Natural killer cell (primary cell): ENCODE results near the gene NT5M. TPM values are rescaled to one million over a fixed set of nuclear protein-coding genes. Genes with fewer than 3 reads are reported as not detected.

ENCODE experiments used
- ATAC-seq, 3 donors: fragments of 150-1000 bp in 2 of 3; fragments of 200-7000 bp in 1 of 3; cut with Tn5 transposase; 1 replicate in 1 of 3; 2 replicates in 2 of 3; pipeline ENCODE4 v1.10.0; 2021; ENCODE audit warnings: mild to moderate bottlenecking in 2 of 3, moderate library complexity in 2 of 3
- DNase-seq, 2 donors: peaks; one replicate each; pipeline versions ENCODE4 v3.0.0 to v3.0.0-alpha.2; 2013 to 2021; ENCODE audit warnings: mixed read lengths in 1 of 2
- H3K27ac ChIP-seq: one replicate; pipeline ENCODE4 v1.5.1; 2013; ENCODE audit warnings: mild to moderate bottlenecking, low read length
- H3K27me3 ChIP-seq: one replicate; pipeline ENCODE4 v1.6.1; 2013; ENCODE audit warnings: low read length; ENCODE audit not compliant: control insufficient read depth, insufficient read depth
- H3K36me3 ChIP-seq: one replicate; pipeline ENCODE4 v1.6.1; 2013; ENCODE audit warnings: low read length; ENCODE audit not compliant: control insufficient read depth, insufficient read depth
- H3K4me1 ChIP-seq: one replicate; pipeline ENCODE4 v1.6.1; 2013; ENCODE audit warnings: low read length; ENCODE audit not compliant: control insufficient read depth, insufficient read depth
- H3K4me3 ChIP-seq: one replicate; pipeline ENCODE4 v1.5.1; 2013; ENCODE audit warnings: low read length
- H3K9me3 ChIP-seq: one replicate; pipeline ENCODE4 v1.6.1; 2013; ENCODE audit warnings: low read length; ENCODE audit not compliant: control insufficient read depth, insufficient read depth
- H3K27ac Mint-ChIP-seq, 2 donors: one replicate each; pipeline ENCODE4 v1.8.0; 2022; ENCODE audit warnings: mild to moderate bottlenecking in 2 of 2, mixed read lengths in 2 of 2, moderate library complexity in 1 of 2
- H3K27me3 Mint-ChIP-seq, 2 donors: one replicate each; pipeline ENCODE4 v1.8.0; 2022; ENCODE audit warnings: low read depth in 2 of 2, mixed read lengths in 2 of 2
- H3K36me3 Mint-ChIP-seq: one replicate; pipeline ENCODE4 v1.8.0; 2022; ENCODE audit warnings: mixed read lengths
- H3K4me1 Mint-ChIP-seq, 2 donors: one replicate each; pipeline ENCODE4 v1.8.0; 2022; ENCODE audit warnings: mixed read lengths in 2 of 2
- H3K4me3 Mint-ChIP-seq: one replicate; pipeline ENCODE4 v1.8.0; 2022; ENCODE audit warnings: mild to moderate bottlenecking, moderate library complexity, mixed read lengths
- H3K9me3 Mint-ChIP-seq, 2 donors: one replicate each; pipeline ENCODE4 v1.8.0; 2022; ENCODE audit warnings: mixed read lengths in 2 of 2
- CTCF ChIP-seq: fragments of 200-600 bp; IDR thresholded peaks from one replicate; pipeline ENCODE4 v1.8.0; 2022; ENCODE audit warnings: antibody characterized with exemption
- WGBS: methylation state at CpG from one replicate; pipeline ENCODE4 v1.1.7; 2013; ENCODE audit warnings: missing lambda C conversion rate; ENCODE audit not compliant: insufficient coverage; 5-methylcytosine and 5-hydroxymethylcytosine counted together
- intact Hi-C: fragments of 100-400 bp; cut with micrococcal nuclease; formaldehyde crosslinking; loops from one replicate; pipeline ENCODE4 v1.14.2; 2022
- total RNA-seq, 4 donors: library from RNA; stranded (reverse); fragments of 120-200 nt in 1 of 4; gene quantifications; one replicate each; pipeline versions ENCODE4 v1.2.3 to v1.2.4, GENCODE V29; 2013 to 2022

Gene NT5M
- total RNA-seq, 3 donors from 2014 or later (not counting 1 experiment from before 2014, with no cell fraction given) = 3.5 to 4.4 (median 4.1) TPM

- 93% methylated on average over 9 of the region's 9 CpGs for WGBS
- Histone ChIP-seq H3K4me1 (no peaks in the 10 kb centered on the region), H3K36me3 (no peaks in the 10 kb centered on the region), H3K27ac (no peak overlapping the region), H3K4me3 (no peak overlapping the region), H3K27me3 (no peaks in the 10 kb centered on the region), H3K9me3 (no peaks in the 10 kb centered on the region)
- no peaks in the 10 kb centered on the region for H3K36me3 Mint-ChIP-seq
- intact Hi-C loops = no loop called here
- H3K27me3 Mint-ChIP-seq = no peaks in the 10 kb centered on the region
- ATAC-seq = no peak
- DNase-seq = no peak
- H3K27ac Mint-ChIP-seq = no peak overlapping the region
- TF ChIP-seq CTCF = no peak
- H3K4me3 Mint-ChIP-seq = no peak overlapping the region
- H3K9me3 Mint-ChIP-seq = no peaks in the 10 kb centered on the region
- no peaks in the 10 kb centered on the region for H3K4me1 Mint-ChIP-seq
Observed at GRCh38 chr17:17325816-17326215, 22.6 kb downstream of the NT5M start.

- no peak for TF ChIP-seq CTCF
- Histone ChIP-seq H3K27ac (no peak overlapping the region), H3K27me3 (no peaks in the 10 kb centered on the region), H3K4me3 (no peak overlapping the region), H3K9me3 (no peaks in the 10 kb centered on the region), H3K4me1 (no peaks in the 10 kb centered on the region), H3K36me3 (no peaks in the 10 kb centered on the region)
- intact Hi-C loops = no loop called here
- Mint-ChIP-seq H3K36me3 (no peaks in the 10 kb centered on the region), H3K27ac (no peak overlapping the region), H3K4me3 (no peak overlapping the region), H3K9me3 (no peaks in the 10 kb centered on the region), H3K27me3 (no peaks in the 10 kb centered on the region), H3K4me1 (no peaks in the 10 kb centered on the region)
- ATAC-seq = no peak
- 96% methylated on average over 12 of the region's 13 CpGs for WGBS
- DNase-seq = no peak
Observed at GRCh38 chr17:17326275-17326875, 23.2 kb downstream of the NT5M start.

GRCh38 chr17:17328251-17328650, 25.1 kb downstream of the NT5M start:
- Mint-ChIP-seq H3K27ac (no peak overlapping the region), H3K9me3 (no peaks in the 10 kb centered on the region), H3K4me1 (no peaks in the 10 kb centered on the region), H3K36me3 (no peaks in the 10 kb centered on the region), H3K4me3 (no peak overlapping the region), H3K27me3 (no peaks in the 10 kb centered on the region)
- Histone ChIP-seq H3K27me3 (no peaks in the 10 kb centered on the region), H3K4me1 (no peaks in the 10 kb centered on the region), H3K4me3 (no peak overlapping the region), H3K36me3 (no peaks in the 10 kb centered on the region), H3K27ac (no peak overlapping the region), H3K9me3 (no peaks in the 10 kb centered on the region)
- 74% methylated on average over 5 of the region's 8 CpGs for WGBS
- DNase-seq (no peak), ATAC-seq (no peak)
- no peak for TF ChIP-seq CTCF
- intact Hi-C loops = no loop called here

GRCh38 chr17:17341452-17341851, 38.3 kb downstream of the NT5M start:
- H3K9me3 Mint-ChIP-seq = no peaks in the 10 kb centered on the region
- no peak overlapping the region for H3K4me3 ChIP-seq
- no peaks in the 10 kb centered on the region for H3K36me3 Mint-ChIP-seq
- DNase-seq = no peak
- no peaks in the 10 kb centered on the region for H3K36me3 ChIP-seq
- no peak for TF ChIP-seq CTCF
- no peaks in the 10 kb centered on the region for H3K27me3 ChIP-seq
- no peaks in the 10 kb centered on the region for H3K4me1 ChIP-seq
- no peak overlapping the region for H3K4me3 Mint-ChIP-seq
- H3K27ac Mint-ChIP-seq = no peak overlapping the region
- no peaks in the 10 kb centered on the region for H3K27me3 Mint-ChIP-seq
- intact Hi-C loops = no loop called here
- no peaks in the 10 kb centered on the region for H3K4me1 Mint-ChIP-seq
- WGBS = 91% methylated on average over 7 of the region's 7 CpGs
- ATAC-seq = no peak
- H3K27ac ChIP-seq = no peak overlapping the region
- no peaks in the 10 kb centered on the region for H3K9me3 ChIP-seq
